NCI-H1930 (cell line): ENCODE measurements around the gene RPS6KC1.
"Not testable (repeated sequence)": the region's sequence is repeated elsewhere in the genome, so short reads cannot be mapped to it uniquely, and the experiment has no call there.

Experiments
- DNase-seq, 2 experiments: peaks; one replicate each; lab custom pipeline; 2025; lab: John Stamatoyannopoulos, UW

Gene RPS6KC1

GRCh38 chr1:213051127-213051880 lies at the start of gene RPS6KC1:
Gene RPS6KC1 (plus strand): TSS chr1:213051241. CDS start chr1:213051405, 164 bp downstream.
- DNase-seq: peak; percentile 79 to 80

GRCh38 chr1:213003256-213003655 lies 47.8 kb upstream of the RPS6KC1 start:
- DNase-seq: no peak

GRCh38 chr1:213008564-213008963 lies 42.5 kb upstream of the RPS6KC1 start:
- no peak for DNase-seq

GRCh38 chr1:213014642-213015041 lies 36.4 kb upstream of the RPS6KC1 start:
- no peak for DNase-seq

- peak; percentile 94 to 96 for DNase-seq
Observed at GRCh38 chr1:213015099-213016050, 35.7 kb upstream of the RPS6KC1 start, which contains the start of gene ANGEL2. Gene ANGEL2 (minus strand): TSS chr1:213015867. CDS start chr1:213015671, 196 bp downstream.

- no peak for DNase-seq
Observed at GRCh38 chr1:213017447-213018273, 33.4 kb upstream of the RPS6KC1 start.

GRCh38 chr1:213019450-213019849 lies 31.6 kb upstream of the RPS6KC1 start:
- DNase-seq: no peak

- DNase-seq: no peak
Observed at GRCh38 chr1:213020016-213020415, 31.0 kb upstream of the RPS6KC1 start.

- not testable (repeated sequence) for DNase-seq
Observed at GRCh38 chr1:213027024-213027423, 24.0 kb upstream of the RPS6KC1 start.

GRCh38 chr1:213032651-213033050 lies 18.4 kb upstream of the RPS6KC1 start:
- no peak for DNase-seq

- DNase-seq: no peak
Observed at GRCh38 chr1:213034713-213035112, 16.3 kb upstream of the RPS6KC1 start.

- DNase-seq: no peak
Observed at GRCh38 chr1:213035573-213035972, 15.5 kb upstream of the RPS6KC1 start.

- DNase-seq: no peak
Observed at GRCh38 chr1:213041443-213041842, 9.6 kb upstream of the RPS6KC1 start.

GRCh38 chr1:213045321-213046226 lies 5.5 kb upstream of the RPS6KC1 start:
- not testable (repeated sequence) for DNase-seq

GRCh38 chr1:213049232-213049631 lies 1.8 kb upstream of the RPS6KC1 start:
- DNase-seq: no peak

GRCh38 chr1:213050745-213051126 lies 305 bp upstream of the RPS6KC1 start:
- DNase-seq: no peak

GRCh38 chr1:213051881-213052202 lies 801 bp downstream of the RPS6KC1 start:
- no peak for DNase-seq

GRCh38 chr1:213053455-213053854 lies 2.4 kb downstream of the RPS6KC1 start:
- DNase-seq: no peak

GRCh38 chr1:213054142-213054541 lies 3.1 kb downstream of the RPS6KC1 start:
- DNase-seq: no peak

- DNase-seq: no peak
Observed at GRCh38 chr1:213054733-213055591, 3.9 kb downstream of the RPS6KC1 start.
